GM23338 (cell line): Measurements from ENCODE around the gene DOCK11. TPM values are rescaled to one million over a fixed set of nuclear protein-coding genes. Genes with fewer than 3 reads are reported as not detected.

Experiments
- ATAC-seq: fragments of 200-7000 bp; cut with Tn5 transposase; 3 replicates; pipeline ENCODE4 v1.9.1; 2020
- DNase-seq: peaks from one replicate; pipeline ENCODE4 v3.0.0-alpha.2; 2015; ENCODE audit warnings: low spot score
- H2AFZ ChIP-seq: fragments of 200-600 bp; sonication (generic); 2 replicates; pipeline ENCODE4 v1.8.0; 2016; ENCODE audit warnings: antibody characterized with exemption, mild to moderate bottlenecking, moderate library complexity
- H3F3A ChIP-seq: fragments of 200-600 bp; sonication (generic); replicated peaks from 2 replicates; pipeline ENCODE4 v1.8.0; 2017; ENCODE audit warnings: antibody characterized with exemption, mixed run types, low read depth
- H3K27ac ChIP-seq: fragments of 200-600 bp; sonication (generic); 2 replicates; pipeline ENCODE4 v1.6.1; 2016; ENCODE audit warnings: low read depth
- H3K27me3 ChIP-seq: fragments of 200-600 bp; sonication (generic); 2 replicates; pipeline ENCODE4 v1.8.0; 2016; ENCODE audit warnings: mild to moderate bottlenecking, mixed run types, moderate library complexity; ENCODE audit not compliant: insufficient read depth
- H3K36me3 ChIP-seq: fragments of 200-600 bp; sonication (generic); 2 replicates; pipeline ENCODE4 v1.8.0; 2016; ENCODE audit warnings: mild to moderate bottlenecking; ENCODE audit not compliant: insufficient read depth
- H3K4me1 ChIP-seq: fragments of 200-600 bp; sonication (generic); 2 replicates; pipeline ENCODE4 v1.8.0; 2016; ENCODE audit warnings: mild to moderate bottlenecking, moderate library complexity; ENCODE audit not compliant: insufficient read depth
- H3K4me2 ChIP-seq: fragments of 200-600 bp; sonication (generic); 2 replicates; pipeline ENCODE4 v1.7.1; 2017; ENCODE audit warnings: mixed run types
- H3K4me3 ChIP-seq: fragments of 200-600 bp; sonication (generic); 2 replicates; pipeline ENCODE4 v1.6.1; 2016; ENCODE audit warnings: mixed run types
- H3K79me2 ChIP-seq: fragments of 200-600 bp; sonication (generic); replicated peaks from 2 replicates; pipeline ENCODE4 v1.8.0; 2017; ENCODE audit warnings: mild to moderate bottlenecking; ENCODE audit not compliant: insufficient read depth
- H3K9me2 ChIP-seq: fragments of 200-600 bp; sonication (generic); 2 replicates; pipeline ENCODE4 v1.8.0; 2017; ENCODE audit not compliant: insufficient read depth
- H4K20me1 ChIP-seq: fragments of 200-600 bp; sonication (generic); replicated peaks from 2 replicates; pipeline ENCODE4 v1.8.0; 2017; ENCODE audit warnings: mild to moderate bottlenecking; ENCODE audit not compliant: insufficient read depth
- H3K27ac Mint-ChIP-seq: 2 replicates; pipeline ENCODE4 v1.8.0; 2020; ENCODE audit warnings: inconsistent platforms, mild to moderate bottlenecking, moderate library complexity, mixed read lengths
- H3K27me3 Mint-ChIP-seq: 3 replicates; pipeline ENCODE4 v1.8.0; 2022; ENCODE audit warnings: low read depth, mild to moderate bottlenecking, moderate library complexity, mixed read lengths, inconsistent platforms; ENCODE audit not compliant: insufficient read depth, poor library complexity
- H3K36me3 Mint-ChIP-seq: 3 replicates; pipeline ENCODE4 v1.8.0; 2021; ENCODE audit warnings: low read depth, mild to moderate bottlenecking, inconsistent platforms, moderate library complexity, mixed read lengths
- H3K4me1 Mint-ChIP-seq: 3 replicates; pipeline ENCODE4 v1.8.0; 2020; ENCODE audit warnings: mild to moderate bottlenecking, inconsistent platforms, mixed read lengths
- H3K4me3 Mint-ChIP-seq: 3 replicates; pipeline ENCODE4 v1.8.0; 2021; ENCODE audit warnings: moderate library complexity, mild to moderate bottlenecking, inconsistent platforms, mixed read lengths
- H3K9me3 Mint-ChIP-seq: 3 replicates; pipeline ENCODE4 v1.8.0; 2020; ENCODE audit warnings: moderate library complexity, mild to moderate bottlenecking, inconsistent platforms, mixed read lengths
- CREB1 ChIP-seq: fragments of 250-450 bp; sonication (Bioruptor Pico); IDR thresholded peaks from 2 replicates; pipeline ENCODE4 v1.5.0; 2020; ENCODE audit warnings: low read depth, mild to moderate bottlenecking, moderate library complexity
- EZH2 ChIP-seq: fragments of 200-600 bp; sonication (generic); IDR thresholded peaks from one replicate; pipeline ENCODE4 v1.8.0; 2017; ENCODE audit warnings: antibody characterized with exemption, mild to moderate bottlenecking, low read depth; ENCODE audit not compliant: unreplicated experiment
- JUNB ChIP-seq: IDR thresholded peaks from one replicate; pipeline ENCODE4 v1.6.1; 2016; ENCODE audit warnings: antibody characterized with exemption; ENCODE audit not compliant: unreplicated experiment
- REST ChIP-seq: IDR thresholded peaks from one replicate; pipeline ENCODE4 v1.6.1; 2018; ENCODE audit warnings: antibody characterized with exemption; ENCODE audit not compliant: unreplicated experiment
- STAT1 ChIP-seq: IDR thresholded peaks from one replicate; pipeline ENCODE4 v1.6.1; 2016; ENCODE audit warnings: antibody characterized with exemption; ENCODE audit not compliant: unreplicated experiment
- polyA plus RNA-seq: library from polyadenylated mRNA; unstranded; fragments of >200 nt; fragmentation: Nextera tagmentation; extraction: Ambion mirVana; gene quantifications from 2 replicates; pipeline ENCODE4 v1.2.1, GENCODE V29; 2016
- total RNA-seq: library from RNA; depleted of rRNA; stranded (reverse); fragments of >200 nt; shearing (Covaris generic); gene quantifications from 2 replicates; pipeline ENCODE4 v1.2.3, GENCODE V29; 2014
- TF ChIP-seq, protein P1 (sequence below), 2 experiments: fragments of 200-600 bp in 1 of 2; sonication (generic) in 1 of 2; conservative IDR thresholded peaks; 2 replicates each; pipeline versions ENCODE4 v1.5.1 to v1.6.1; 2016 to 2017; ENCODE audit warnings: antibody characterized with exemption in 2 of 2, low read depth in 2 of 2, mild to moderate bottlenecking in 2 of 2, moderate library complexity in 1 of 2

The DOCK11 gene
- total and polyA plus RNA-seq, 2 experiments from 2014 or later = 6.0 to 12.3 TPM

DNA sequence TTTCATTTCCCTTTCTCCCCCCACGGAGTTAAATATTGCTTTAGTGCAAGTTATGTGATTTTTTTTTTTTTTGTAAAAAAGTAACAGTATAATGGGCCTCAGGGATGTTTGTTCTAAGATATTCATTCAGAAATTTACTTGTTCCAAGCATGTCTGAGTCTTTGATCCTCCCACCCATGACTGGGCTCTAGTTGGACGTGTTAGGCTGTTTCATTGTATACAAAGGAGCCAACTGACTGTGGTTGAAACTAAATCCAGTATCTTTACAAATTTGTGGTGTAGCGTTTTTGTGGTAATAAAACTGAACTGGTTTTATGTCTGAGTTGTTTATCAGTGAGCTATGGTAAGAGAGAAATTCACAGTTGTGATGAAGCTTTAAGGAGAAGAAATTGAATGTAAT, 74.1 kb downstream of the DOCK11 start (continued):
- TF ChIP-seq REST (no peak), CREB1 (no peak), EZH2 (no peak), JUNB (no peak), STAT1 (no peak)
- TF ChIP-seq, protein P1, sequence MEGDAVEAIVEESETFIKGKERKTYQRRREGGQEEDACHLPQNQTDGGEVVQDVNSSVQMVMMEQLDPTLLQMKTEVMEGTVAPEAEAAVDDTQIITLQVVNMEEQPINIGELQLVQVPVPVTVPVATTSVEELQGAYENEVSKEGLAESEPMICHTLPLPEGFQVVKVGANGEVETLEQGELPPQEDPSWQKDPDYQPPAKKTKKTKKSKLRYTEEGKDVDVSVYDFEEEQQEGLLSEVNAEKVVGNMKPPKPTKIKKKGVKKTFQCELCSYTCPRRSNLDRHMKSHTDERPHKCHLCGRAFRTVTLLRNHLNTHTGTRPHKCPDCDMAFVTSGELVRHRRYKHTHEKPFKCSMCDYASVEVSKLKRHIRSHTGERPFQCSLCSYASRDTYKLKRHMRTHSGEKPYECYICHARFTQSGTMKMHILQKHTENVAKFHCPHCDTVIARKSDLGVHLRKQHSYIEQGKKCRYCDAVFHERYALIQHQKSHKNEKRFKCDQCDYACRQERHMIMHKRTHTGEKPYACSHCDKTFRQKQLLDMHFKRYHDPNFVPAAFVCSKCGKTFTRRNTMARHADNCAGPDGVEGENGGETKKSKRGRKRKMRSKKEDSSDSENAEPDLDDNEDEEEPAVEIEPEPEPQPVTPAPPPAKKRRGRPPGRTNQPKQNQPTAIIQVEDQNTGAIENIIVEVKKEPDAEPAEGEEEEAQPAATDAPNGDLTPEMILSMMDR (conservative IDR thresholded peaks at IDR 0.05; ENCODE audit: low read depth in 2 of 2) = no peak

GRCh38 chrX:118570209-118570608, 74.6 kb downstream of the DOCK11 start:
- no peaks in the 10 kb centered on the region for H3K4me1 ChIP-seq
- no peak overlapping the region for H3K4me2 ChIP-seq
- H3K9me3 Mint-ChIP-seq = no peaks in the 10 kb centered on the region
- H2AFZ ChIP-seq = no peak overlapping the region
- ATAC-seq (no peak), DNase-seq (no peak)
- H3F3A ChIP-seq = no peaks in the 10 kb centered on the region
- no peaks in the 10 kb centered on the region for H3K27me3 ChIP-seq
- H3K36me3 Mint-ChIP-seq = no peaks in the 10 kb centered on the region; the same call in 2 of the 3 replicates
- H3K27me3 Mint-ChIP-seq = no peaks in the 10 kb centered on the region
- no peaks in the 10 kb centered on the region for H3K79me2 ChIP-seq
- H3K27ac Mint-ChIP-seq = no peak overlapping the region
- no peaks in the 10 kb centered on the region for H3K9me2 ChIP-seq
- H3K27ac ChIP-seq = no peak overlapping the region
- H3K36me3 ChIP-seq = no peaks in the 10 kb centered on the region
- H3K4me3 Mint-ChIP-seq = no peak overlapping the region
- no peaks in the 10 kb centered on the region for H3K4me1 Mint-ChIP-seq
- TF ChIP-seq REST = no peak
- no peaks in the 10 kb centered on the region for H4K20me1 ChIP-seq
- no peak overlapping the region for H3K4me3 ChIP-seq
